ENCODE results near the gene ARRDC2. TPM values are rescaled to one million over a fixed set of nuclear protein-coding genes. Genes with fewer than 3 reads are reported as not detected.
A peak's percentile ranks its signal among the peaks of the same experiment; 100 is the strongest.

Gene ARRDC2
- total and polyA plus RNA-seq, 2 of the 13 experiments (the other 11 are each of a cell fraction or from before 2014, with no cell fraction given): 2.1 to 3.4 TPM

- TF ChIP-seq NR2F2 (IDR thresholded peaks at IDR 0.05; ENCODE audit: borderline replicate concordance, low read depth) (peak; percentile 85), ZNF740 (CRISPR knock-in tag; IDR thresholded peaks at IDR 0.05) (no peak), NFIC (IDR thresholded peaks at IDR 0.05; ENCODE audit: low read length) (peak; percentile 59; the same call in 1 of the 2 replicates), FOXA3 (CRISPR knock-in tag; IDR thresholded peaks at IDR 0.05) (peak; percentile 86), KDM1A (CRISPR knock-in tag; IDR thresholded peaks at IDR 0.05) (peak; percentile 48; the same call in 1 of the 2 replicates), IKZF5 (CRISPR knock-in tag; IDR thresholded peaks at IDR 0.05) (0 out of 2 replicates have a peak, but pooled peaks have one; percentile 47), ARID2 (CRISPR knock-in tag; IDR thresholded peaks at IDR 0.05; ENCODE audit: borderline replicate concordance) (no peak), ZNF629 (CRISPR knock-in tag; conservative IDR thresholded peaks at IDR 0.05) (peak; percentile 77), SKIL (CRISPR knock-in tag; IDR thresholded peaks at IDR 0.05; ENCODE audit: borderline replicate concordance) (peak; percentile 16; the same call in 1 of the 2 replicates), ZNF570 (CRISPR knock-in tag; IDR thresholded peaks at IDR 0.05; ENCODE audit: borderline replicate concordance) (no peak), ZNF792 (CRISPR knock-in tag; IDR thresholded peaks at IDR 0.05) (peak; percentile 39; the same call in 1 of the 2 replicates), KDM5A (IDR thresholded peaks at IDR 0.05; ENCODE audit: borderline replicate concordance, low read length) (no peak), JUND (CRISPR knock-in tag; IDR thresholded peaks at IDR 0.05) (peak; percentile 77), MIER3 (CRISPR knock-in tag; IDR thresholded peaks at IDR 0.05; ENCODE audit: borderline replicate concordance) (peak; percentile 64; the same call in 1 of the 2 replicates), HDAC2 (CRISPR knock-in tag; IDR thresholded peaks at IDR 0.05) (peak; percentile 52; the same call in 1 of the 2 replicates), PHF21A (CRISPR knock-in tag; IDR thresholded peaks at IDR 0.05) (peak; percentile 18; the same call in 1 of the 2 replicates), ARID5B (CRISPR knock-in tag; IDR thresholded peaks at IDR 0.05) (peak; percentile 64; the same call in 1 of the 2 replicates), PBX2 (CRISPR knock-in tag; IDR thresholded peaks at IDR 0.05) (peak; percentile 44; the same call in 1 of the 2 replicates), ZBTB25 (CRISPR knock-in tag; IDR thresholded peaks at IDR 0.05) (peak; percentile 64; the same call in 1 of the 2 replicates), ZMYM3 (CRISPR knock-in tag; IDR thresholded peaks at IDR 0.05) (peak; percentile 69; the same call in 1 of the 2 replicates)
Observed at GRCh38 chr19:18029617-18030338, 21.8 kb downstream of the ARRDC2 start (continued).
